CD8-positive, alpha-beta memory T cell (primary cell): ENCODE results near the gene UBQLN2. TPM values are rescaled to one million over a fixed set of nuclear protein-coding genes. Genes with fewer than 3 reads are reported as not detected.
"Not testable (repeated sequence)": the region's sequence is repeated elsewhere in the genome, so short reads cannot be mapped to it uniquely, and the experiment has no call there.

ENCODE experiments used
- CTCF ChIA-PET: fragments of 350-600 bp; sonication (Branson Sonifier 250); formaldehyde crosslinking; loops from one replicate; lab custom pipeline; 2021; ENCODE audit warnings: antibody characterized with exemption; lab: Charles Lee
- POLR2A ChIA-PET: fragments of 350-600 bp; sonication (Branson Sonifier 250); formaldehyde crosslinking; loops from one replicate; lab custom pipeline; 2021; ENCODE audit warnings: antibody characterized with exemption; lab: Charles Lee
- DNase-seq, 5 donors: peaks; one replicate each; pipeline versions ENCODE4 v3.0.0 to v3.0.0-alpha.2; 2020 to 2022; ENCODE audit warnings: mixed read lengths in 1 of 5
- H3K27ac ChIP-seq: one replicate; pipeline ENCODE4 v1.7.0; 2013; ENCODE audit warnings: low read depth, mild to moderate bottlenecking, low read length, moderate library complexity
- H3K27me3 ChIP-seq: 2 replicates; pipeline ENCODE4 v1.7.0; 2013; ENCODE audit warnings: low read length, mild to moderate bottlenecking; ENCODE audit not compliant: insufficient read depth, poor library complexity, severe bottlenecking
- H3K36me3 ChIP-seq: 2 replicates; pipeline ENCODE4 v1.7.0; 2013; ENCODE audit warnings: mild to moderate bottlenecking, low read length, moderate library complexity; ENCODE audit not compliant: insufficient read depth
- H3K4me1 ChIP-seq: 2 replicates; pipeline ENCODE4 v1.7.0; 2013; ENCODE audit warnings: mild to moderate bottlenecking, low read length, moderate library complexity; ENCODE audit not compliant: insufficient read depth
- H3K4me3 ChIP-seq: 2 replicates; pipeline ENCODE4 v1.7.0; 2013; ENCODE audit warnings: mild to moderate bottlenecking, low read length
- H3K9me3 ChIP-seq: 2 replicates; pipeline ENCODE4 v1.7.0; 2013; ENCODE audit warnings: mild to moderate bottlenecking, low read length
- H3K27ac Mint-ChIP-seq, 8 donors: one replicate each; pipeline ENCODE4 v1.8.0; 2020 to 2021; ENCODE audit warnings: mixed read lengths in 8 of 8, mild to moderate bottlenecking in 6 of 8, inconsistent platforms in 3 of 8, moderate library complexity in 3 of 8
- H3K27me3 Mint-ChIP-seq, 2 donors: one replicate each; pipeline ENCODE4 v1.8.0; 2020 to 2021; ENCODE audit warnings: mixed read lengths in 2 of 2, mild to moderate bottlenecking in 1 of 2, moderate library complexity in 1 of 2
- H3K36me3 Mint-ChIP-seq, 3 donors: one replicate each; pipeline ENCODE4 v1.8.0; 2020 to 2021; ENCODE audit warnings: mixed read lengths in 3 of 3, inconsistent platforms in 1 of 3, mild to moderate bottlenecking in 1 of 3
- H3K4me1 Mint-ChIP-seq, 3 donors: one replicate each; pipeline ENCODE4 v1.8.0; 2020 to 2021; ENCODE audit warnings: mixed read lengths in 3 of 3, inconsistent platforms in 1 of 3, mild to moderate bottlenecking in 1 of 3
- H3K4me3 Mint-ChIP-seq, 7 donors: one replicate each; pipeline ENCODE4 v1.8.0; 2020 to 2021; ENCODE audit warnings: mixed read lengths in 7 of 7, mild to moderate bottlenecking in 6 of 7, moderate library complexity in 4 of 7, inconsistent platforms in 2 of 7
- H3K9me3 Mint-ChIP-seq, 5 donors: one replicate each; pipeline ENCODE4 v1.8.0; 2020 to 2022; ENCODE audit warnings: mixed read lengths in 5 of 5, mild to moderate bottlenecking in 3 of 5, moderate library complexity in 2 of 5, inconsistent platforms in 1 of 5
- polyA plus RNA-seq: library from polyadenylated mRNA; unstranded; fragments of 300-500 nt; fragmentation: Illumina TruSeq; gene quantifications from one replicate; pipeline ENCODE4 v1.2.3, GENCODE V29; 2021
- total RNA-seq, 2 experiments: library from RNA; stranded (reverse); gene quantifications; one replicate each; pipeline ENCODE4 v1.2.3, GENCODE V29; 2021

UBQLN2 gene
- total and polyA plus RNA-seq, 3 experiments from 2014 or later: 29.3 to 60.9 (median 31.6) TPM

DNA sequence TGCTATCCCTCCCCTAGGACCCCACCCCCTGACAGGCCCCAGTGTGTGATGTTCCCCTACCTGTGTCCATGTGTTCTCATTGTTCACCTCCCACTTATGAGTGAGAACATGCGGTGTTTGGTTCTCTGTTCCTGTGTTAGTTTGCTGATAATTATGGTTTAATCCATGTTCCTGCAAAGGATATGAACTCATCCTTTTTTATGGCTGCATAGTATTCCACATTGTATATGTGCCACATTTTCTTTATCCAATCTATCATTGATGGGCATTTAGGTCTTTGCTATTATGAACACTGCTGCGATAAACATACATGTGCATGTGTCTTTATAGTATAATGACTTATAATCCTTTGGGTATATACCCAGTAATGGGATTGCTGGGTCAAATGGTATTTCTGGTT is 28.4 kb downstream of the UBQLN2 start:
- H3K4me3 ChIP-seq, H3K27ac Mint-ChIP-seq, H3K36me3 ChIP-seq, H3K27me3 Mint-ChIP-seq, H3K4me3 Mint-ChIP-seq, DNase-seq, POLR2A ChIA-PET, H3K4me1 ChIP-seq, CTCF ChIA-PET, H3K9me3 ChIP-seq, H3K27me3 ChIP-seq, H3K27ac ChIP-seq: not testable (repeated sequence)
- Mint-ChIP-seq H3K36me3 (peaks cover 3 to 52% (median 38%) of the 10 kb centered on the region in 3 donors), H3K4me1 (peaks cover 18 to 27% (median 21%) of the 10 kb centered on the region in 3 donors), H3K9me3 (peaks cover 10 to 60% (median 21%) of the 10 kb centered on the region in 5 donors)

DNA sequence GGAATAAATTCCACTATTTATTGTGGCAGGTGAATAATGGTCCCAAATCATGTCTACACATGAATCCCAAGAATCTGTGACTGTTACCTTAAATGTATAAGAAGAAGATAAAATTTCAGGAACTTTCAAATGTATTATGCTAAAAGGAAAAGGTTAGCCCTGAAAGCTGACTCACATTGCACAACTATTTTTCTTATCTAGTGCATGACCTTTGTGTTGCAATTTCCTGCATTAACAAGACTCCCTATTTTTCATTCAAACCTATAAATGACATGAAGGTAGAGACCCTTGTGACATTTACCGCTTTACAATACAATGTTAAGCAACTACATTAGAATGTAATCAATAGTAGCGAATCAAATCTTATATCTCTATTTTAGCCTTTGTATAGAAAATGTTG is 36.7 kb downstream of the UBQLN2 start:
- ChIA-PET POLR2A (no interaction called here), CTCF (no interaction called here)
- no peaks in the 10 kb centered on the region for H3K27me3 Mint-ChIP-seq
- peaks cover 4 to 23% (median 16%) of the 10 kb centered on the region in 3 donors for H3K36me3 Mint-ChIP-seq
- Histone ChIP-seq H3K27ac (no peak overlapping the region), H3K4me1 (no peaks in the 10 kb centered on the region), H3K27me3 (no peaks in the 10 kb centered on the region), H3K4me3 (no peak overlapping the region), H3K36me3 (no peaks in the 10 kb centered on the region), H3K9me3 (no peaks in the 10 kb centered on the region)
- no peak for DNase-seq
- H3K27ac Mint-ChIP-seq: no peak overlapping the region
- H3K4me1 Mint-ChIP-seq: peaks cover 0 to 4% (median under 1%) of the 10 kb centered on the region in 3 donors
- H3K9me3 Mint-ChIP-seq: peaks cover 0 to 43% (median 22%) of the 10 kb centered on the region in 5 donors
- H3K4me3 Mint-ChIP-seq: no peak overlapping the region

DNA sequence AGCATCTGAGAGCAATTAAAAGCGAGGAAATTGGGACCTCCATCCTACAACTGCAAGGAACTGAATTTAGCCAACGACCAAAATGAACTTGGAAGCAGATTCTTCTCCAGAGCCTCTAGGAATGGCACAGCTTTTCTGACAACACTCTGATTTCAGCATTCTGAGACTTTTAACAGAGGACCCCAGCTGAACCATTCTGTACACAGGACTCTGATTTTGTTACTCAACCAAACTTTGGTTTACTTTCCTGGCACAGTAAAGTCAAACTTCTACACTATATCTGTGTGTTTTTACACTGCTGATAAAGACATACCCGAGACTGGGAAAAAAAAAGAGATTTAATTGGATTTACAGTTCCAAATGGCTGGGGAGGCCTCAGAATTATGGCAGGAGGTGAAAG is 37.6 kb downstream of the UBQLN2 start:
- Mint-ChIP-seq H3K9me3 (peaks cover 0 to 40% (median 23%) of the 10 kb centered on the region in 5 donors), H3K4me1 (no peaks in the 10 kb centered on the region), H3K27ac (no peak overlapping the region), H3K36me3 (peaks cover 4 to 21% (median 7%) of the 10 kb centered on the region in 3 donors), H3K4me3 (no peak overlapping the region), H3K27me3 (no peaks in the 10 kb centered on the region)
- peaks cover 7% of the 10 kb centered on the region for H3K9me3 ChIP-seq
- no peaks in the 10 kb centered on the region for H3K27me3 ChIP-seq
- H3K4me1 ChIP-seq: no peaks in the 10 kb centered on the region
- H3K36me3 ChIP-seq: no peaks in the 10 kb centered on the region
- CTCF ChIA-PET: no interaction called here
- H3K27ac ChIP-seq: no peak overlapping the region
- POLR2A ChIA-PET: no interaction called here
- no peak overlapping the region for H3K4me3 ChIP-seq
- no peak for DNase-seq

GRCh38 chrX:56615282-56615681 is 51.9 kb downstream of the UBQLN2 start:
- Histone ChIP-seq H3K36me3 (no peaks in the 10 kb centered on the region), H3K27me3 (no peaks in the 10 kb centered on the region), H3K4me1 (no peaks in the 10 kb centered on the region), H3K4me3 (no peak overlapping the region), H3K9me3 (no peaks in the 10 kb centered on the region), H3K27ac (no peak overlapping the region)
- H3K9me3 Mint-ChIP-seq: peaks cover 0 to 8% (median 4%) of the 10 kb centered on the region in 5 donors
- CTCF ChIA-PET: no interaction called here
- peaks cover 0 to 8% of the 10 kb centered on the region in 2 donors for H3K27me3 Mint-ChIP-seq
- H3K36me3 Mint-ChIP-seq: peaks cover 0 to 3% (median 0%) of the 10 kb centered on the region in 3 donors
- no peak for DNase-seq
- H3K4me3 Mint-ChIP-seq: no peak overlapping the region
- POLR2A ChIA-PET: no interaction called here
- H3K27ac Mint-ChIP-seq: no peak overlapping the region
- no peaks in the 10 kb centered on the region for H3K4me1 Mint-ChIP-seq

Other genes with a start within 250 kb of the UBQLN2 start
- 10 to 100 TPM; 34.1 to 34.8 TPM for gene NBDY, start 165.6 kb downstream of the UBQLN2 start, total RNA-seq
- 65.2 TPM for gene NBDY, start 165.6 kb downstream of the UBQLN2 start, polyA plus RNA-seq